A549 (cell line): ENCODE data around the gene SCG2. TPM values are rescaled to one million over a fixed set of nuclear protein-coding genes. Genes with fewer than 3 reads are reported as not detected.

ENCODE experiments used
- ATAC-seq, 2 experiments: fragments of 200-7000 bp in 1 of 2; fragments of >200 bp in 1 of 2; cut with Nextera tagmentation in 1 of 2; cut with Tn5 transposase in 1 of 2; 3 replicates each; pipeline versions ENCODE4 v1.8.0 to v1.9.1; 2018 to 2020; ENCODE audit warnings: mild to moderate bottlenecking in 1 of 2, moderate library complexity in 1 of 2
- CTCF ChIA-PET: fragments of 300-600 bp; sonication (Branson Sonifier 250); formaldehyde crosslinking; extraction: SDS; loops from one replicate; lab custom pipeline; 2021; ENCODE audit warnings: antibody characterized with exemption, inconsistent platforms; lab: Yijun Ruan, JAX
- POLR2A ChIA-PET: fragments of 350-600 bp; formaldehyde crosslinking; extraction: SDS; loops from one replicate; lab custom pipeline; 2021; ENCODE audit warnings: antibody characterized with exemption, inconsistent platforms; lab: Yijun Ruan, JAX
- DNase-seq, 2 experiments: peaks; one replicate each; pipeline versions ENCODE4 v3.0.0 to v3.0.0-alpha.2; 2011 to 2016; ENCODE audit warnings: low read depth in 1 of 2, low spot score in 1 of 2
- FAIRE-seq: peaks from 2 replicates; lab custom pipeline; 2011; peaks lifted over from hg19 to GRCh38; lab: Jason Lieb, UNC
- H3K27ac ChIP-seq, 2 experiments: fragments of >200 bp; sonication (Bioruptor Twin); formaldehyde crosslinking; 3 replicates each; pipeline ENCODE4 v1.5.1; 2016 to 2017
- H3K4me1 ChIP-seq: fragments of >200 bp; sonication (Bioruptor Twin); formaldehyde crosslinking; 3 replicates; pipeline ENCODE4 v1.6.1; 2016
- H3K4me2 ChIP-seq: fragments of >200 bp; sonication (Bioruptor Twin); formaldehyde crosslinking; 3 replicates; pipeline ENCODE4 v1.6.1; 2016
- H3K4me3 ChIP-seq: fragments of >200 bp; sonication (Bioruptor Twin); formaldehyde crosslinking; 3 replicates; pipeline ENCODE4 v1.5.1; 2016
- H3K9me3 ChIP-seq: fragments of >200 bp; sonication (Bioruptor Twin); formaldehyde crosslinking; 3 replicates; pipeline ENCODE4 v1.6.1; 2016
- BHLHE40 ChIP-seq: IDR thresholded peaks from 2 replicates; pipeline ENCODE4 v1.6.1; 2012; ENCODE audit warnings: low read depth, low read length, inconsistent platforms
- CBX2 ChIP-seq: fragments of 200-600 bp; sonication (generic); IDR thresholded peaks from 2 replicates; pipeline ENCODE4 v1.6.1; 2016; ENCODE audit warnings: low read depth, mild to moderate bottlenecking, borderline replicate concordance
- CBX8 ChIP-seq: fragments of 200-600 bp; sonication (generic); IDR thresholded peaks from 2 replicates; pipeline ENCODE4 v1.6.1; 2016
- CEBPB ChIP-seq, 2 experiments: fragments of >200 bp in 1 of 2; sonication (Bioruptor Twin) in 1 of 2; formaldehyde crosslinking in 1 of 2; IDR thresholded peaks; 2 replicates each; pipeline ENCODE4 v1.6.1; 2012 to 2016
- E2F6 ChIP-seq: IDR thresholded peaks from 2 replicates; pipeline ENCODE4 v1.6.1; 2012; ENCODE audit warnings: low read depth, borderline replicate concordance
- EHF ChIP-seq: fragments of 250-450 bp; sonication (Bioruptor Pico); IDR thresholded peaks from 2 replicates; pipeline ENCODE4 v1.5.0; 2020; ENCODE audit warnings: mild to moderate bottlenecking
- FOSB ChIP-seq: fragments of 250-450 bp; sonication (Bioruptor Pico); IDR thresholded peaks from 2 replicates; pipeline ENCODE4 v1.5.0; 2020; ENCODE audit warnings: mild to moderate bottlenecking, moderate library complexity
- FOSL2 ChIP-seq, 2 experiments: fragments of 450-650 bp in 1 of 2; fragments of >200 bp in 1 of 2; sonication (Bioruptor Twin) in 1 of 2; formaldehyde crosslinking; IDR thresholded peaks; 2 replicates each; pipeline versions ENCODE4 v1.5.0 to v1.6.1; 2016 to 2020; ENCODE audit warnings: mild to moderate bottlenecking in 1 of 2, moderate library complexity in 1 of 2
- GATA3 ChIP-seq: IDR thresholded peaks from 2 replicates; pipeline ENCODE4 v1.6.1; 2012; ENCODE audit warnings: borderline replicate concordance
- HDAC2 ChIP-seq: fragments of 200-600 bp; sonication (generic); IDR thresholded peaks from 2 replicates; pipeline ENCODE4 v1.6.1; 2016
- HEYL ChIP-seq: fragments of 250-450 bp; sonication (Bioruptor Pico); IDR thresholded peaks from 2 replicates; pipeline ENCODE4 v1.8.0; 2021; ENCODE audit warnings: mild to moderate bottlenecking, moderate library complexity
- HMGXB4 ChIP-seq: fragments of 250-450 bp; sonication (Bioruptor Pico); IDR thresholded peaks from 2 replicates; pipeline ENCODE4 v1.5.0; 2021; ENCODE audit warnings: mild to moderate bottlenecking, moderate library complexity, borderline replicate concordance
- HOXB5 ChIP-seq: fragments of 250-450 bp; sonication (Bioruptor Pico); IDR thresholded peaks from 2 replicates; pipeline ENCODE4 v1.5.0; 2020; ENCODE audit warnings: mild to moderate bottlenecking, moderate library complexity
- JUN ChIP-seq, 2 experiments: fragments of >200 bp; sonication (Bioruptor Twin); formaldehyde crosslinking; IDR thresholded peaks; 2 replicates in 1 of 2; 3 replicates in 1 of 2; pipeline ENCODE4 v1.6.1; 2016 to 2017
- KDM1A ChIP-seq: fragments of 200-600 bp; sonication (generic); IDR thresholded peaks from 2 replicates; pipeline ENCODE4 v1.6.1; 2016; ENCODE audit warnings: low read depth, mild to moderate bottlenecking
- KDM5A ChIP-seq: fragments of 200-600 bp; sonication (generic); IDR thresholded peaks from 2 replicates; pipeline ENCODE4 v1.6.1; 2016; ENCODE audit warnings: antibody characterized with exemption, mild to moderate bottlenecking
- MAFK ChIP-seq: fragments of 450-650 bp; IDR thresholded peaks from 2 replicates; pipeline ENCODE4 v1.6.1; 2014; ENCODE audit not compliant: partially characterized antibody
- MAZ ChIP-seq: fragments of 150-350 bp; IDR thresholded peaks from 2 replicates; pipeline ENCODE4 v1.6.1; 2014; ENCODE audit warnings: antibody characterized with exemption, low read depth, low read length, borderline replicate concordance
- MYC ChIP-seq: IDR thresholded peaks from 2 replicates; pipeline ENCODE4 v1.6.1; 2012; ENCODE audit warnings: mild to moderate bottlenecking, inconsistent platforms, low read length, improper control_type of control experiment, borderline replicate concordance
- NPAS2 ChIP-seq: fragments of 250-450 bp; sonication (Bioruptor Pico); IDR thresholded peaks from 2 replicates; pipeline ENCODE4 v1.8.0; 2022; ENCODE audit warnings: mild to moderate bottlenecking, moderate library complexity, borderline replicate concordance
- PBX3 ChIP-seq: IDR thresholded peaks from 2 replicates; pipeline ENCODE4 v1.6.1; 2012
- POLR2A ChIP-seq: IDR thresholded peaks from 2 replicates; pipeline ENCODE4 v1.6.1; 2012; ENCODE audit warnings: mild to moderate bottlenecking, low read length
- RCOR1 ChIP-seq: fragments of 150-350 bp; IDR thresholded peaks from 2 replicates; pipeline ENCODE4 v1.6.1; 2014; ENCODE audit warnings: antibody characterized with exemption, low read length, low read depth
- RFX5 ChIP-seq: fragments of 450-650 bp; IDR thresholded peaks from 2 replicates; pipeline ENCODE4 v1.7.1; 2014; ENCODE audit warnings: antibody characterized with exemption, mild to moderate bottlenecking, moderate library complexity
- SMC3 ChIP-seq: fragments of >200 bp; sonication (Bioruptor Twin); formaldehyde crosslinking; IDR thresholded peaks from 3 replicates; pipeline ENCODE4 v1.6.1; 2018; ENCODE audit warnings: inconsistent platforms
- TFCP2L1 ChIP-seq: fragments of 250-450 bp; sonication (Bioruptor Pico); IDR thresholded peaks from 2 replicates; pipeline ENCODE4 v1.5.0; 2021; ENCODE audit warnings: mild to moderate bottlenecking
- ZSCAN20 ChIP-seq: fragments of 250-450 bp; sonication (Bioruptor Pico); IDR thresholded peaks from 2 replicates; pipeline ENCODE4 v1.8.0; 2022; ENCODE audit warnings: mild to moderate bottlenecking, moderate library complexity
- WGBS: methylation state at CpG from one replicate; pipeline ENCODE4 v1.1.6; 2017; ENCODE audit errors: missing lambda C conversion rate; 5-methylcytosine and 5-hydroxymethylcytosine counted together
- polyA plus RNA-seq, 4 experiments: library from polyadenylated mRNA; depleted of rRNA in 3 of 4; stranded (reverse); fragments of >200 nt; fragmentation: RNase III in 1 of 4; extraction: RNeasy Plus Mini Kit Qiagen cat#74134 plus additional on column Dnase treatment in 1 of 4; gene quantifications; 2 replicates in 3 of 4; 3 replicates in 1 of 4; pipeline ENCODE4 v1.2.3, GENCODE V29; 2011 to 2017

SCG2 gene
- polyA plus RNA-seq, 2 of the 4 experiments (the other 2 are of a cell fraction), result 0.84 to 10.2 TPM

GRCh38 chr2:223644136-223644535, 42.0 kb upstream of the SCG2 start:
- FAIRE-seq, result no peak
- Histone ChIP-seq H3K4me3 (no peak overlapping the region), H3K4me2 (peak overlapping the region; percentile 30), H3K9me3 (no peaks in the 10 kb centered on the region), H3K27ac (no peak overlapping the region), H3K4me1 (peaks cover 26% of the 10 kb centered on the region)
- no peak for DNase-seq
- TF ChIP-seq MAFK, result no peak
- TF ChIP-seq E2F6, result no peak
- no peak for TF ChIP-seq MAZ
- no peak for TF ChIP-seq RFX5
- no peak for TF ChIP-seq FOSL2 (IDR thresholded peaks at IDR 0.05)
- no peak for TF ChIP-seq FOSL2 (CRISPR knock-in tag; IDR thresholded peaks at IDR 0.05)
- no peak for TF ChIP-seq KDM5A
- no peak for TF ChIP-seq JUN (IDR thresholded peaks at IDR 0.05)
- TF ChIP-seq TFCP2L1 (CRISPR knock-in tag), result no peak
- TF ChIP-seq BHLHE40, result no peak
- TF ChIP-seq ZSCAN20, result no peak
- no peak for TF ChIP-seq KDM1A
- no peak for TF ChIP-seq HOXB5 (CRISPR knock-in tag)
- no peak for TF ChIP-seq POLR2A
- TF ChIP-seq HEYL (CRISPR knock-in tag), result no peak
- ChIA-PET POLR2A (no interaction called here), CTCF (no interaction called here)
- no peak for ATAC-seq
- 46% methylated on average over 3 of the region's 3 CpGs for WGBS

GRCh38 chr2:223643309-223643708, 41.1 kb upstream of the SCG2 start:
- no peak for FAIRE-seq
- Histone ChIP-seq H3K4me2 (peak overlapping the region; percentile 30), H3K4me1 (peaks cover 26% of the 10 kb centered on the region), H3K9me3 (no peaks in the 10 kb centered on the region; the same call in 2 of the 3 replicates), H3K27ac (peak overlapping the region in 1 of 2 experiments; percentile 40; a peak in 2 of 6 replicates), H3K4me3 (no peak overlapping the region)
- CTCF ChIA-PET, result interaction anchor here (1.2 kb wide), 1 partner anchor 9 kb away, joined by 5 read pairs; no protein-coding TSS in a partner anchor
- peak; percentile 50 to 72; a peak in 4 of 6 replicates for ATAC-seq
- WGBS, result 32% methylated on average over 4 of the region's 4 CpGs
- DNase-seq, result peak in 1 of 2 experiments; percentile 51
- TF ChIP-seq FOSB (CRISPR knock-in tag), result no peak
- TF ChIP-seq HMGXB4 (CRISPR knock-in tag), result no peak
- TF ChIP-seq MYC, result no peak
- TF ChIP-seq KDM1A, result no peak
- TF ChIP-seq PBX3, result no peak
- TF ChIP-seq KDM5A, result no peak
- no peak for TF ChIP-seq GATA3
- TF ChIP-seq NPAS2, result no peak
- TF ChIP-seq CBX8, result no peak
- no peak for TF ChIP-seq CBX2
- no peak for TF ChIP-seq SMC3
- TF ChIP-seq ZSCAN20, result no peak
- no peak for TF ChIP-seq CEBPB (IDR thresholded peaks at IDR 0.05)
- no peak for TF ChIP-seq HDAC2
- TF ChIP-seq RCOR1, result no peak
- TF ChIP-seq EHF, result no peak
- TF ChIP-seq POLR2A, result no peak
- POLR2A ChIA-PET, result no interaction called here
